ENCODE results near the gene CHST9. TPM values are rescaled to one million over a fixed set of nuclear protein-coding genes. Genes with fewer than 3 reads are reported as not detected.

The CHST9 gene
- total RNA-seq, 1 donor from 2014 or later = 0.82 TPM

DNA sequence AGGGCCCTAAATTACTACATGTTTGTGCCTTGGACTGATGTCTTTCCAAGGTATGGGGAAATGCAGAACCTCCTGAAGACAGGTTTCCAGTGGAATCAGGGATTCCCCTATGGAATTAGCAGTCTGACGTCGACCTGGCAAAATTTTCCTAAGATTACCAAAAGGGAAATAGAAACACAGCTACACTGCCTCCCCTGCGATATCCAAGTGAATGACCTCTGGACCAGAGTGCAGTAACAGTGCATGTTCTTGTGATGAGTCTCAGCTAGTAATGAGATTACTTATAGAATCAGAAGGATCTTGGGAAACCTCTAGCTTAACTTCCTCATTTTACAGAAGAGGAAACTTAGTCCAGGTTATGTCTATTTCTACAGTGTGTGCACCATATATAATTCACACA lies 21.3 kb upstream of the CHST9 start:
- Mint-ChIP-seq H3K36me3 (ENCODE audit: low read depth) (no peaks in the 10 kb centered on the region), H3K9me3 (ENCODE audit: low read depth) (no peaks in the 10 kb centered on the region), H3K4me3 (ENCODE audit: unreplicated experiment) (no peak overlapping the region), H3K4me1 (ENCODE audit: low read depth) (peaks cover 31% of the 10 kb centered on the region), H3K27ac (ENCODE audit: unreplicated experiment) (no peak overlapping the region), H3K27me3 (ENCODE audit: low read depth) (no peaks in the 10 kb centered on the region)
- no peak for DNase-seq (ENCODE audit: low spot score)
- TF ChIP-seq, protein P1, sequence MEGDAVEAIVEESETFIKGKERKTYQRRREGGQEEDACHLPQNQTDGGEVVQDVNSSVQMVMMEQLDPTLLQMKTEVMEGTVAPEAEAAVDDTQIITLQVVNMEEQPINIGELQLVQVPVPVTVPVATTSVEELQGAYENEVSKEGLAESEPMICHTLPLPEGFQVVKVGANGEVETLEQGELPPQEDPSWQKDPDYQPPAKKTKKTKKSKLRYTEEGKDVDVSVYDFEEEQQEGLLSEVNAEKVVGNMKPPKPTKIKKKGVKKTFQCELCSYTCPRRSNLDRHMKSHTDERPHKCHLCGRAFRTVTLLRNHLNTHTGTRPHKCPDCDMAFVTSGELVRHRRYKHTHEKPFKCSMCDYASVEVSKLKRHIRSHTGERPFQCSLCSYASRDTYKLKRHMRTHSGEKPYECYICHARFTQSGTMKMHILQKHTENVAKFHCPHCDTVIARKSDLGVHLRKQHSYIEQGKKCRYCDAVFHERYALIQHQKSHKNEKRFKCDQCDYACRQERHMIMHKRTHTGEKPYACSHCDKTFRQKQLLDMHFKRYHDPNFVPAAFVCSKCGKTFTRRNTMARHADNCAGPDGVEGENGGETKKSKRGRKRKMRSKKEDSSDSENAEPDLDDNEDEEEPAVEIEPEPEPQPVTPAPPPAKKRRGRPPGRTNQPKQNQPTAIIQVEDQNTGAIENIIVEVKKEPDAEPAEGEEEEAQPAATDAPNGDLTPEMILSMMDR (IDR thresholded peaks at IDR 0.05) = no peak

DNA sequence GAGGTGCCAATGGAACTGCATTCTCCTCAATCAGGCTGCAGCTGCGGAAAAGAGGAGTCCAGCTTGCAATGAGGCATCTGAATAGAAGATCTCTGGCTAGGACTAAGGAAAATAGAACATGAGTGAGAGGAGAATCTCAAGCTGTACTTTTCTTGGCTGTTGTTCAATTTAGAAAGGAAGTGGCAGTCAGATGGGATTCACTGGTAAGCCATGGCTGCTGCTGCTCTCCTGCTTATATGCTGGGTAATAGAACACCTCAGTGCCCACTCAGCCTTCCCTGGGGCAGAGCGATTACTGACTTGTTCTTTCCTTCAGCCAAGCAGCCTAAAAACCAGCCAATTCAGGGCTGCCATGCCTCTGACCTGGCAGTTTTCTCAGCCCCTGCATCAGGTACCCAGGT lies 17.6 kb upstream of the CHST9 start:
- TF ChIP-seq, protein P1 (IDR thresholded peaks at IDR 0.05) = no peak
- no peak for DNase-seq (ENCODE audit: low spot score)
- Mint-ChIP-seq H3K4me3 (ENCODE audit: unreplicated experiment) (no peak overlapping the region), H3K4me1 (ENCODE audit: low read depth) (peaks cover 33% of the 10 kb centered on the region), H3K27ac (ENCODE audit: unreplicated experiment) (peak overlapping the region; percentile 37), H3K36me3 (ENCODE audit: low read depth) (no peaks in the 10 kb centered on the region), H3K27me3 (ENCODE audit: low read depth) (no peaks in the 10 kb centered on the region), H3K9me3 (ENCODE audit: low read depth) (no peaks in the 10 kb centered on the region)

DNA sequence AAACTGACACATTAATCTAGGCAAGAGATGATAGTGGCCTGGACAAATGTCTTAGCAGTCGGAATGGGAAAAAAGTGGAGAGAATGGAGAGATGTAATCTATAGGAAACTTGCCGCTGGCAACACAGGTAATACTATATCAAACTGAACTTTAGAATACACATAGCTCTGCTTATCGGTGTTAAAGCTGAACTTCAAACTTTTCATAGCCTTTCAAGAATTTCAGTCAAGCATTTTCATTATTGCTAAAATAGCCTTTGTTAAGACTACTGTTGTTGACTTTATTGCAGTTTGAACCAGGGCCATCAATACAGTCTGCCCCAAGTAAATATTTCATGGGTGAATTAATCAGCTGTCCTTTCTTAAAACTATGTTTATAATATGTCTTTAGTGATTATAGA lies 12.9 kb upstream of the CHST9 start:
- Mint-ChIP-seq H3K4me1 (ENCODE audit: low read depth) (peaks cover 21% of the 10 kb centered on the region), H3K4me3 (ENCODE audit: unreplicated experiment) (no peak overlapping the region), H3K27ac (ENCODE audit: unreplicated experiment) (no peak overlapping the region), H3K9me3 (ENCODE audit: low read depth) (no peaks in the 10 kb centered on the region), H3K27me3 (ENCODE audit: low read depth) (peaks cover 2% of the 10 kb centered on the region), H3K36me3 (ENCODE audit: low read depth) (peaks cover under 1% of the 10 kb centered on the region)
- DNase-seq (ENCODE audit: low spot score) = no peak
- TF ChIP-seq, protein P1 (IDR thresholded peaks at IDR 0.05) = no peak

DNA sequence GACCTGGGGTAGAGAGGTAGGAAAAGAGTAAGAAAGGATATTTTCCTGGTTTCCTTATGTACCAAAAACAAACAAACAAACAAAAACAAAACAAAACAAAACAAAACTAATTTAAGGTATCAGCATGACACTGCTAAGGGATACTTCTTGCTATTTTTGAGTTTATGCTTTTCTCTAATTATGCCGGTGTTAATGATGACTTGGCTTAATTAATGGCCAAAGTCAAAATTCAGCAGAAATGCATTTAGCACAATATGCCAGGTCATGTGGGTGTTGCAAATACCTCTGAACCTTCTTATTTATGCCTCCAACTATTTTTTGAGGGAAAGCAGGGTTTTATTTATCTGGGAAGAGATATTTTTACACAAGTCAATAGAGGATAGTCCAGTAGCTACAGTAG lies 3.2 kb upstream of the CHST9 start:
- peaks cover 57% of the 10 kb centered on the region for H3K27me3 Mint-ChIP-seq (ENCODE audit: low read depth)
- peaks cover 17% of the 10 kb centered on the region for H3K4me1 Mint-ChIP-seq (ENCODE audit: low read depth)
- H3K4me3 Mint-ChIP-seq (ENCODE audit: unreplicated experiment) = no peak overlapping the region
- no peaks in the 10 kb centered on the region for H3K9me3 Mint-ChIP-seq (ENCODE audit: low read depth)
- peaks cover 1% of the 10 kb centered on the region for H3K36me3 Mint-ChIP-seq (ENCODE audit: low read depth)
- DNase-seq (ENCODE audit: low spot score) = no peak
- TF ChIP-seq, protein P1 (IDR thresholded peaks at IDR 0.05) = no peak
- H3K27ac Mint-ChIP-seq (ENCODE audit: unreplicated experiment) = no peak overlapping the region

DNA sequence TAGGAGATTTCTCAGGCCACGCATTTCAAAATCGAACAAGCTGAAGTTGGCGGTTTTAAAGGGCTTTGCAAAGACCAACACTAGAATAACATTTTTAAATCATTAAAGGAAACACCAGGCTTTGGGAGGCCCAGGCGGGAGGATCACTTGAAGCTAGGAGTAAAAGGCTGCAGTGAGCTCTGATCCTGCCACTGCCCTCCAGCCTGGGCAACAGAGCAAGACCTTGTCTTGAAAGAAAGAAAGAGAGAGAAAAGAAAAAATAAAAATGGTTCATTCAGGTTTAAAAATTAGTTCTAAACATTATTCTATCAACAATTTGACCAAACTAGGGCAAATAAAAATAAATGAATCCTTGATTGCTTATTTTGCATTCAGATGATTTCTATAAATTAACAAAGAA lies 789 bp upstream of the CHST9 start:
- DNase-seq (ENCODE audit: low spot score) = no peak

More for the DNA sequence above, 789 bp upstream of the CHST9 start:
- TF ChIP-seq, protein P1 (IDR thresholded peaks at IDR 0.05) = no peak
- no peaks in the 10 kb centered on the region for H3K9me3 Mint-ChIP-seq (ENCODE audit: low read depth)
- H3K27ac Mint-ChIP-seq (ENCODE audit: unreplicated experiment) = no peak overlapping the region
- H3K4me3 Mint-ChIP-seq (ENCODE audit: unreplicated experiment) = peak overlapping the region; percentile 64
- no peaks in the 10 kb centered on the region for H3K36me3 Mint-ChIP-seq (ENCODE audit: low read depth)
- H3K27me3 Mint-ChIP-seq (ENCODE audit: low read depth) = peaks cover 59% of the 10 kb centered on the region
- peaks cover 22% of the 10 kb centered on the region for H3K4me1 Mint-ChIP-seq (ENCODE audit: low read depth)
